Activated T-helper 1 cell treated with Interleukin-2 at 50 U/mL for 16 hours (primary cell): ENCODE measurements around the gene C17orf78.
"Not testable (repeated sequence)": the region's sequence is repeated elsewhere in the genome, so short reads cannot be mapped to it uniquely, and the experiment has no call there.

Source experiments
- DNase-seq: peaks from one replicate; pipeline ENCODE4 v3.0.0-alpha.2; 2020; ENCODE audit warnings: low read depth

Gene C17orf78

GRCh38 chr17:37438141-37438540, 62.4 kb downstream of the C17orf78 start:
- DNase-seq, result no peak

- no peak for DNase-seq
Measured at GRCh38 chr17:37440424-37440823, 64.6 kb downstream of the C17orf78 start.

DNA sequence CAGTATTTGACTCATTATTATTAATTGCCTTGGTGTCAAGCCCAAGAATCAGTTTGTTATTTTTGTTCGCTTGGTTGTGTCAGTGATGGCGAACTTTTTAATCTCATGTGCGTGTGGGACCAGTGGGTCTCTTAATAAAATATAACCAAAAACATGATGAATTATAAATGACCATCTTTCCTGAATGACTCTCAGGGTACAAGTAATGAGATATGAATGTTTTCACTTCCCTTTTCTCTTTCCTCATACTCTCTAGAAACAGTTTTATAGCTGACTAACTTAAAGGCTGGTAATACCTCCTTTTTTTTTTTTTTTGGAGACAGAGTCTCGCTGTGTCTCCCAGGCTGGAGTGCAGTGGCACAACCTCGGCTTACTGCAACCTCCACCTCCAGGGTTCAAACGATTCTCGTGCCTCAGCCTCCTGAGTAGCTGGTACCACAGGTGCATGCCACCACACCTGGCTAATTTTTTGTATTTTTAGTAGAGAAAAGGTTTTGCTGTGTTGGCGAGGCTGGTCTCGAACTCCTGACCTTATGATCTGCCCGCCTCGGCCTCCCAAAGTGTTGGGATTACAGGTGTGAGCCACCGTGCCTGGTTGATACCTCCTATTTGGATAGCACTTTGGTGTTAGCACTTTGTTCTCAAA, 65.7 kb downstream of the C17orf78 start:
- not testable (repeated sequence) for DNase-seq
